ENCODE results near the gene ANXA10. TPM values are rescaled to one million over a fixed set of nuclear protein-coding genes. Genes with fewer than 3 reads are reported as not detected.
"Not testable (repeated sequence)": the region's sequence is repeated elsewhere in the genome, so short reads cannot be mapped to it uniquely, and the experiment has no call there.

Gene ANXA10
- total and polyA plus RNA-seq, 2 donors (not counting 3 experiments of a cell fraction or from before 2014, with no cell fraction given): not detected

- no peak for TF ChIP-seq MAX (IDR thresholded peaks at IDR 0.05; ENCODE audit: insufficient read depth, insufficient read length)
- TF ChIP-seq POLR2A (IDR thresholded peaks at IDR 0.05; ENCODE audit: low read depth, low read length): no peak
- no peak for TF ChIP-seq MYC (IDR thresholded peaks at IDR 0.05; ENCODE audit: low read depth, low read length)
- no peak for TF ChIP-seq FOS (IDR thresholded peaks at IDR 0.05; ENCODE audit: borderline replicate concordance, insufficient read depth, low read length)
- no peak for TF ChIP-seq EZH2 (IDR thresholded peaks at IDR 0.05; ENCODE audit: borderline replicate concordance, low read depth, low read length, severe bottlenecking)
- TF ChIP-seq POLR2AphosphoS5 (IDR thresholded peaks at IDR 0.05; ENCODE audit: insufficient read depth, low read depth, low read length): no peak
- TF ChIP-seq JUN (IDR thresholded peaks at IDR 0.05; ENCODE audit: borderline replicate concordance, insufficient read depth, insufficient read length, low read depth): no peak
- no peak for FAIRE-seq
Observed at GRCh38 chr4:168212656-168213055, 120.3 kb downstream of the ANXA10 start.

GRCh38 chr4:168213511-168213910, 121.2 kb downstream of the ANXA10 start:
- FAIRE-seq; H3K4me3 ChIP-seq (replicated peaks in 1 of 3; ENCODE audit: insufficient read depth in 1 of 3, low read depth in 1 of 3, low read length in 3 of 3); H3K79me2 ChIP-seq (ENCODE audit: control insufficient read depth, insufficient read depth, low read length); BruUV-seq (replicated peaks); H3K27me3 ChIP-seq (ENCODE audit: control insufficient read depth in 2 of 2, insufficient read depth in 2 of 2, low read length in 2 of 2); dilution Hi-C loops (cut with MboI; ENCODE audit: extremely low pct_ligation_motif_present, low sequenced_read_pairs); H3K9ac ChIP-seq (replicated peaks; ENCODE audit: extremely low read depth, insufficient read depth, low read length); H3K9me1 ChIP-seq (replicated peaks; ENCODE audit: control insufficient read depth, extremely low read depth, insufficient read depth, low read length); intact Hi-C loops (cut with micrococcal nuclease); H3K36me3 ChIP-seq (ENCODE audit: control insufficient read depth in 2 of 2, extremely low read depth in 1 of 2, insufficient read depth in 2 of 2, low read length in 2 of 2); H3K4me1 ChIP-seq (ENCODE audit: control insufficient read depth, extremely low read depth, insufficient read depth, low read length); DNase-seq (ENCODE audit: low read depth, low spot score); H4K20me1 ChIP-seq (replicated peaks; ENCODE audit: control insufficient read depth, extremely low read depth, insufficient read depth, low read length); H3K27ac ChIP-seq (ENCODE audit: insufficient read depth, low read depth, low read length); CTCF ChIA-PET; H3K9me3 ChIP-seq (replicated peaks; ENCODE audit: control insufficient read depth, insufficient read depth, low read length); H2AFZ ChIP-seq (ENCODE audit: low read depth, low read length); H3K4me2 ChIP-seq (ENCODE audit: insufficient read depth, low read length); POLR2A ChIA-PET: not testable (repeated sequence)

More at GRCh38 chr4:168212656-168213055, 120.3 kb downstream of the ANXA10 start:
- ChIA-PET CTCF (no interaction called here), POLR2A (no interaction called here)
- H3K27me3 ChIP-seq (ENCODE audit: control insufficient read depth in 2 of 2, insufficient read depth in 2 of 2, low read length in 2 of 2): no peaks in the 10 kb centered on the region
- no peaks in the 10 kb centered on the region for H3K9me3 ChIP-seq (replicated peaks; ENCODE audit: control insufficient read depth, insufficient read depth, low read length)
- DNase-seq (ENCODE audit: low read depth, low spot score): no peak
- H3K36me3 ChIP-seq (ENCODE audit: control insufficient read depth in 2 of 2, extremely low read depth in 1 of 2, insufficient read depth in 2 of 2, low read length in 2 of 2): no peaks in the 10 kb centered on the region
- no peaks in the 10 kb centered on the region for H4K20me1 ChIP-seq (replicated peaks; ENCODE audit: control insufficient read depth, extremely low read depth, insufficient read depth, low read length)
- no peaks in the 10 kb centered on the region for H3K9me1 ChIP-seq (replicated peaks; ENCODE audit: control insufficient read depth, extremely low read depth, insufficient read depth, low read length)
- no peak overlapping the region for H3K4me3 ChIP-seq (replicated peaks in 1 of 3; ENCODE audit: insufficient read depth in 1 of 3, low read depth in 1 of 3, low read length in 3 of 3)
- no peak overlapping the region for H3K27ac ChIP-seq (ENCODE audit: insufficient read depth, low read depth, low read length)
- H3K79me2 ChIP-seq (ENCODE audit: control insufficient read depth, insufficient read depth, low read length): no peaks in the 10 kb centered on the region
- H3K4me2 ChIP-seq (ENCODE audit: insufficient read depth, low read length): no peak overlapping the region
- no peak overlapping the region for H3K9ac ChIP-seq (replicated peaks; ENCODE audit: extremely low read depth, insufficient read depth, low read length)
- dilution Hi-C loops (cut with MboI; ENCODE audit: extremely low pct_ligation_motif_present, low sequenced_read_pairs): no loop called here
- H3K4me1 ChIP-seq (ENCODE audit: control insufficient read depth, extremely low read depth, insufficient read depth, low read length): no peaks in the 10 kb centered on the region
- no TSS peak for BruUV-seq (replicated peaks)
- no peak overlapping the region for H2AFZ ChIP-seq (ENCODE audit: low read depth, low read length)
- intact Hi-C loops (cut with micrococcal nuclease): no loop called here
